ENCODE results near the gene NCKAP5.
A peak's percentile ranks its signal among the peaks of the same experiment; 100 is the strongest.
"Not testable (repeated sequence)": the region's sequence is repeated elsewhere in the genome, so short reads cannot be mapped to it uniquely, and the experiment has no call there.

NCKAP5 gene

DNA sequence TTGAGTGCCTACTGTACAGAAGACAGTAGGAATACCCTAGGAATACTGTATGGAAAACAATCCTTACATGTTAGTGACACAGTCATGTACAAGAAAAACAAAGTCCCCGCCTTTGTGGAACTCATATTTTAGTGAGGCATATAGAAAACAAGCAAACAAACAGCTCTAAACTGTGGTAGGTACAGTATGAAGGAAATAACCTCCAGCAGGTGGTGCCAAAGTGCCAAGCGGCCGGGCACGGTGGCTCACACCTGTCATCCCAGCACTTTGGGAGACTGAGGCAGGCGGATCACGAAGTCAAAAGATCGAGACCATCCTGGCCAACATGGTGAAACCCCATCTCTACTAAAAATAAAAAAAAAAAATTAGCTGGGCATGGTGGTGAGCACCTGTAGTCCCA, 48.6 kb downstream of the NCKAP5 start:
- not testable (repeated sequence) for DNase-seq

DNA sequence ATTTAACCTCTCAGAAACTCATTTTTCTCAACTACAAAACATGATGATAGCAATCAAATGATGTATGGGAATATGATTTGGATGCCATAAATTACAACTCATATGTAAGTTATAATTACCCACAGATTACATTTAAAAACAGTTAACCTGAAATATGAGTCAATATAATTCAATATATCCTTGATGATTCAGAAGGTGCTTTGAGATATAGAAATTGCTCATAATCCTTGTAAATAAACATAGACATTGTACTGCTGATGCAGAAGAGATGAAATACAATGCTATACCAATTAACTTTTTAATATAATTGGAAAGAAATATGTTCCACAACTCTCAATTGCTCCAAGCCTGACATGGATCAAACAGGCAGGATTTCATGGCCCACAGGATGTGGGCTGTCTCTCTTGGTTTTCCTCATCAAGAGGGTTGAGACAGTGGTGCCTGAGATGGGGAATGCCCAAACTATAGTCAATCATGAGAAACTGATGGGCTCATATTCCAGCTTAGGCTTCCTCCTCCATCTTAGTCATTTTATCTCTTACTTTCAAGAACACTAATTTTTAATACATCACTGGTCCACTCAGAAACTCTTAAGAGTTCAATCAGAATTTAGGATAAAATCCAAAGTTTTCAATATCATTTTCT, 49.4 kb downstream of the NCKAP5 start:
- no peak for DNase-seq

DNA sequence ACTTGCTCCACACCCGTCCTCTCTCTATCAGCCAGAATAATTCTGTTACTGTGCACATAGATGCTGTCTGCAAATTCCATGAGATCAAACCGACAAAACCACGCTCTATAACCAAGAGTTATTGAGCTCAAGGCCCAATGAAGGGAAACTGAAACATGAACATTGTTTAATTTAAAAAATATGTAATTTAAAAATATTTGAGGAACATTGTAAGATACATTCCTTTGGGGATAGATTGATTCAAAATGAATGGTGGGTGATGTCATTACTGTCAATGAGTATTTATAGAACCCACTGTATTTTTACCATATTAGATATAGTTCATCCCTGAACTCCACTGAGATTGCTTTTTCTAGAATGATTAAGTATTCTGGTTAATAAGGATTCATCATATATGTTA, 50.4 kb downstream of the NCKAP5 start:
- no peak for DNase-seq

DNA sequence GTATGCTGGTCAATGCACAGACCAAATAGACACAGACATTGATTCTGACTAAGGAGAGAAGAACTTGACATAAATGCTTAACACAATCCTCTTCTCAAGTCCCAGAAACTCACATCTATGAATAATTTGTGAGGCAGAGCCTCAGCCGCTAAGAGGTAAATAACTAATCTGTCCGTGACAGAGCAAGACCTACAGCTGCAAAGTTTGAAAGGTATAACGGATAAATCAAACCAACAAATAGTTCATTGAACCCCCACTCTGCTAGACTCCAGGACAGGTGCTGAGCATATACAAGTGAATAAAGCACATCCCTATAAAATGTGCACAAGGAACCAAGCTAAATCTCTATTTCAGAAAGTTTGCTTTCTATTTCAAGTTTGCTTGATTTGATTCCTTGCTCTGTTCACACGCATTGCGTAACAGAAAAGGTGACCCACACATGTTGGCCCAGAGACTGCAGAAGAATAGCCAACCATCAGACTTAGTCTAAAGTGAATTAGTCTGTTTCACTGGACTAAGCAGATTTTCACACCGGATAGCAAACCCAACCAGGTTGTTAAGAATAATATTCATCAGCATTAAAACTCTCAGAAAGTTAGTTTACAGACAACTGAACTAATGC, 51.7 kb downstream of the NCKAP5 start:
- no peak for DNase-seq

DNA sequence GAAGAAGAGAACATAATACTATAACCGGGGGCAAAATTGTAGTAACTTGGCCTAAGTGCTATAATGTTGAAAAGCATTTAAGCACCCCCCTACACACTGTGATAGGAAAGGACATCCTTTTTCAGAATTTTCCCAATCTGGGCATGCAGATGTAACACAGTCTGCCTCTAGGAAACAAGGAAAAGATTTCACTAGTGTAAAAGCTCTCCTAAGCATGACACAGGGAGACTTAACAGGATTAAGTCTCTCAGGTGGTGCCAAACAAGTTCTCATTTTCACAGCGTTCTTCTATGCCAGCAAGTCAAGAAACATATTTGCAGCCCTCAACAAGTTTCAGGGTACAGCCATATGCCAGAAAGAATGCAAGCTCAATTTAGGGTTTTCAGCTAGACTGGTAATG, 53.0 kb downstream of the NCKAP5 start:
- no peak for DNase-seq

DNA sequence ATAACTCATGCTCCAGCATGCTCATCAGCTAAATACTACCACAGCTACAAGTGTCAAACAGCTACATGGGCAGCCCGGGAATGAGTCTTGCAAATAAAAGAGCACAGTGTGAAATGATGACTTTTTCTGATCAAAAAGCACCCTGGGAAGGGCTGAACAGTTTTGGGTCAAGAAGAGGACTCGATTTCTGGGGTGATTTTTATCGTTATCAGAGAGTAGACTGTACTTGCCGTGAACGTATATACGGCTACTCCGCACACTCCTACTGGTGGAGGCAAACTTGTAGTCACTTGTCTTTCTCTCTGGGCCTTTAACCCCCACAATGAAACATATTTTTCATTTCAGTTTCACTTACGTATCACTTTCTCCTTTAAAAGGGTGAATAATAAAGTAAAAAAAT, 54.4 kb downstream of the NCKAP5 start:
- no peak for DNase-seq

DNA sequence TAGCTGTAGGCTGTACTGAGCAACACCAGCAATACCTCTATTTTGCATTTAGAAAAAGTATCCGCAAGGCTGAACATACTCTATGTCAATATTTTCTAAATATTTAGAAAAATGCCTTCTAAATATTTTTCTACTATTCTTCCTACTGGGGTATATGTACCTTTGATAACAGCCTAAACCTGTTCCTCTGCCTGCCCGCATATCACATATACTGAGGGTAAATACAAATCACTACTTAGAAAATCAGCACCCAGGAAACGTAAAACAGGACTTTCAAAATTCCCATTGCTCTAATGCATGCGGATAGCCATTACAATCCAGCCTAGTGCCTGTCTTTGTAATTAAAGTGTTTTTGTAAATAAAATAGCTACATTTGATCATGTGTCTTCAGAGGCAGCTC, 56.1 kb downstream of the NCKAP5 start:
- no peak for DNase-seq

DNA sequence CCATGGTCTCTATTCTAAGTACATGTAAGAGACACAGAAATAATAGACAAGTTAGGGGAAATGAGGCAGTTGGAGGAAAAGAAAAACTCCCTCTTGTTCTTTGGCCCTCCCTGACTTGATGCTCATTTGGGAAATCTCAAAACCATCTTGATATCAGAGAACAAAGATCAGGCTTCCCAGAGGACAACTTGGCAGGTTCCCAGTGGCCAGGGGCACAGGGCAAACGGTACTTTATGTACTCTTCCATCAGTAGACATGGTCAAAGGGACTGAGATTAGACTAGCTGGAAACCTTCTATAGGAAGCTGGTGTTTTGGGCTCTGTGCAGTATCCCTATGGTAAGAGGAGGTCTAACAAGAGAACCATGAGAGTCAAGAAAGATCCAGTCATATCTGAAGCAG, 56.6 kb downstream of the NCKAP5 start:
- no peak for DNase-seq

DNA sequence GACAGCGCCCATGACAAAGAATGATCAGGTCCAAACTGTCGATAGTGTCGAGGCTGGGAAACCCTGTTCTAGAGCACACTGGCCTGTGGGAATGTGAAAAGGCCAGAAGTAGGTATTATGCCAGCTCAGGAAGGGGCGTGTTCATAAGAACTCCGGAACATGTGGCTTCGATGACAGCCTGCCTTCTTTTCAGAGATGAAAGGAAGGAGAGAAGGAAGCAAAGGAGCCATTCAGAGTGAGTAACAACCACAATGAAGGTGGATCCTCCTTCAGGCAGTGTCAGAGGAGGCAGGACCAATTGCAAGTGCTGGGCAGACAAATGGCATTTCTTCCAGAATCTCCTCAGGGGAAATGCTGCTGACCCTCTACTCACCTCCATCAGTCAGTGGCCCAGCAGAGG, 58.5 kb downstream of the NCKAP5 start:
- DNase-seq: no peak

DNA sequence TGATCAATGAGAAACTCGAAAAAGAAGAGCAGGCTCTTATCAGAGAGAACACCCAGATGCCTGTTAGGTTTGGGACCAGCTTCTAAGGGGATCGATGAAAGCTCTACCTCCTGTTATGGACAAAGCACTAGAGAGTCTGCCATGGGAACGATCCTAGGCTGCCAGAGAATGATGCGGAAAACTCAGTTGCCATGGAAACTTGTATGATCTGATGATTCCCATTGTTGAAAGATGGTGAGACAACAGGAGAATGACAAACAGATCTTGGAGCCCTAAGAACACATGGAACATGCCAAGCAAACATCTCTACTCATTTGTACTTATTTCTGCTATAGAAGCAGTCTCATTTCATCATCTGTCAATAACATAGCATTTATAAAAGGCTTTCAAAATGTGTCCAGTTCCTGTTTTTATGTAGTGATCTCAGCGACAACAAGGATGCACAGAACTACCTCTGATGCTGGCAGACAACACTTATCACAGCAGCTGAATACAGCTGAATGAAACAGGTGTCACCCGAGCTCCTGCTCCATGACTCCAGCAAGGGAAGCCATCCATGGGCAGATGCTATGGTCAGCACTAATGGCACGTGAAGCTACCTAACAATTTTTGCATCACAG, 59.6 kb downstream of the NCKAP5 start:
- DNase-seq: no peak

DNA sequence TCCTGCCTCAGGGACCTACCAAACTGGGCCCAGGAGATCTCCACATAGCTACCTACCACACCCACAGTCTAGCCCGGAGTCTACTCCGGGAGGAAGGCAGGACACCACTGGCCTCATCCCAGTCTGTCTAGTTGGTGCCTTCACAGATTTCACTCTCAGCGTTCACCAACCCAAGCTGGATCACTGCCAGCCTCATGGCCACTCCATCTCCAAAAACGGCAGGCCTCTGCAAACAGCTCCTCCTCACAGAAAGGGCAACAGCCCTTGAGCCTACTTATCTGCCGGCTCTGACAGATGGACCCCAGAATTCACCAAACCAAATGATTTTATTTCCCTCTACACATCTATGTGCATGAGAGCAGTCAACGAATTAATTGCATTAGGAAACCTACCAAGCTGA, 61.3 kb downstream of the NCKAP5 start:
- no peak for DNase-seq

DNA sequence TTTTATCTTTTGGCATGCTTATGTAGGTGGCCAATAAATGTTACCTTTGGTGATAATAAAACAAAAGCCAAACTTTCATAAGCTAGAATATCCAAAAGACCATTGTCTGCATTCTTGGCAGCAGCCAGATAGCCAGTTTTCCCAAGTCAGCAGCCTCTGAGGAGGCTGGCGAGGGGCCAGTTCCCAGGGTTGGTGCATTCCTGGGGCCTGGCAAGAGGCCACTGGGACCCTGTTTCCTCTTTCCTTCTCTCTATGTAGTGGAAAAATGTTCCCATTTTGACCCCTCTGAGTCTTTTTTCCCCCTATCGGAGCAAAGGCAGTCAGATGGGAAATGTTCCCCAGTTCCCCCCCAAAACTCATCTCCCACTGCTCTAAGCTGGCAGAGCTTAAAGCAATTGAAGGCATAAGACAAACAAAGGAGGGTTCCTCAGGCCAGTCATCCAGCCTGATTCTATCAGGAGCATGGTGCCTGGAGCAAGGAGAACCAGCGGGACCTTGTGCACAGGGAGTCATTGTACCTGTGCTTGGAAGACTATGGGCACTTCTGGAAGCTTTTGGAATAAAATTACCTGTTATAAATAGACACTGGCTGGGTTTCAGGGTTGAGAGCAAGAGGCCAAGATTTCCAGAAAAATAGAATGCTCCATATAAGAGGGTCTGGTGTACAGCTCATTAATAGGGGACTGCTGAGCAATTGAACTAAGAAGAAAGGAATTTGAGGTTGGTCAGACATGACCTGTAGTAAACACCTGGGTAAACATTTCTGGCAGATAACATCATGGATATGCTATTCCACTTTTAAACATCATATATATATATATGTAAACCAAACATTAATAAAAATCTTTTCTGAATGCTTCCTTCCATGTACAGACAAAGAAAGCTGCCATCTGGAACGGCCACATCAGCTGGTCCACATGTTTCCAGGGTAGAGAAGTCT, 63.4 kb downstream of the NCKAP5 start:
- no peak for DNase-seq

DNA sequence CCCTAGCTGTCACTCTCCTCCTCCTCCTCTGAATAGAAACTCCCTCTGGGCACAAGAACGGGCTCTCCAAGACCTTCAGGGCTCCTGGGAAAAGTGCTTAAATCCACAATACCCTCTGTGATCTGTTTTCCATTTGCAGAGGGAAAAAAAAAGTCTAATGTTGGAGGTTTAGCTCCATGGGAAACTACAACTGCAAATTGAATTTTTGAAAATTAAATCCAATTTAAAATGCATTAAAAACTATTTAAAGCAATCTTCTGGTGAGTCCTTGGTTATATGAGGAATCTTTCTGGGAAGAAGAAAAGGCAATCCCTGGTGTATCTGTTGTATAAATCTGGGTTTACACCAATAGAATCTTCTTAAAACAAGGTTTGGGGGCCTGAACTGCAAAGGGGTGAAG, 64.3 kb downstream of the NCKAP5 start:
- no peak for DNase-seq

DNA sequence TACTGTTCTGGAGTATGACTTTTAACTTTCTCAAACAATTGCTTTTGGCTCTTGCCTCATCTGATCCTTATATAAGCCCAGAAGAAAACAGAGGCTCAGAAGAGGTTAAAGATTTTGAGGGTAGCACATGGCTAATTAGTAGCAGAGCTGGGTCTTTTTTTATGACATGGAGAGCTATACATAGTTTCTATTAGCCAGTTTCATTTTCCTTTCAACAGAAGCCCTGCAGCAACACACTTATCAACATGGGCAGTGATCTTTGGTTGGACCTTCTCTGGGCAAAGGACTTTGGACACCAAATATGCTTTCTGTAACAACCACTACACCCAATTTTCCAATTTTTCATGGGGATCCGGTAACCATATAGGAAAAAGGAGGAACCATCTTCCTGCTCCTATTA, 64.9 kb downstream of the NCKAP5 start:
- no peak for DNase-seq

DNA sequence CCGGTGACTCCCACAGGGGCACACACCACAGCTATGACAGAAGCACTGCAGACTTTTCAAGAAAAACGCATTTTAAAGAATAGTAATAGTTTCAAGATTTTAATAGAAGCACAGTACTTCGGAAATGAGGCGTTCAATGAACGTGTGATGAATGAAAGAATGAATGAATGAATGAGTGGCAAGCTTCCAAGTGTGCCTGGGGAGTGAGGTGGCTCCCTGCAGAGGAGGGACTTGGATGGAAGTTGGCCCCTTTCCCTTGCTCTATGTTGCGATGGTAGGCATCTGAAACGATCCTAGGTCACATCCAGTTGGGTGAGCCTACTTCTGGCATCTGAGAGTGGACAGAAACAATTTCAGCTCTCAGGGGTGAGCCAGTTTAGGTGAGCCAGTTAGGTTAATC, 65.6 kb downstream of the NCKAP5 start:
- DNase-seq: no peak

DNA sequence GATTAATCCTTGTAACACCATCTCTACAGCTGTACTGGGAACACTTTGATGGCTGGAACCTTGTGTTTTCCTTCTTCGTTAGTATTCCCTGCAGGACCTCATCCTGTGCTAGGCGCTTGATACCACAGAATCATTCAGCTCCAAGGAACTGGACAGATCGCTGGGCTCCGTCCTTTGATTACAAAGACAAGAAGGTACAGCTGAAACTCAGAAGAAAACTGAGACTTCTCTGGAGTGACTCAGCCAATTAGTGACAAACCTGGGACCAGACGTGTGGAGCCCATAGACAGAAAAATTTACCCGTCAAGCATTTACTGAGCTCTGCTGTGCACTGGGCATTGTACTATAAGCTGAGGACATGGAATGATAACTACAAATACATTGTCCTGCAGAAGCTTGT, 67.3 kb downstream of the NCKAP5 start:
- DNase-seq: peak; percentile 54

DNA sequence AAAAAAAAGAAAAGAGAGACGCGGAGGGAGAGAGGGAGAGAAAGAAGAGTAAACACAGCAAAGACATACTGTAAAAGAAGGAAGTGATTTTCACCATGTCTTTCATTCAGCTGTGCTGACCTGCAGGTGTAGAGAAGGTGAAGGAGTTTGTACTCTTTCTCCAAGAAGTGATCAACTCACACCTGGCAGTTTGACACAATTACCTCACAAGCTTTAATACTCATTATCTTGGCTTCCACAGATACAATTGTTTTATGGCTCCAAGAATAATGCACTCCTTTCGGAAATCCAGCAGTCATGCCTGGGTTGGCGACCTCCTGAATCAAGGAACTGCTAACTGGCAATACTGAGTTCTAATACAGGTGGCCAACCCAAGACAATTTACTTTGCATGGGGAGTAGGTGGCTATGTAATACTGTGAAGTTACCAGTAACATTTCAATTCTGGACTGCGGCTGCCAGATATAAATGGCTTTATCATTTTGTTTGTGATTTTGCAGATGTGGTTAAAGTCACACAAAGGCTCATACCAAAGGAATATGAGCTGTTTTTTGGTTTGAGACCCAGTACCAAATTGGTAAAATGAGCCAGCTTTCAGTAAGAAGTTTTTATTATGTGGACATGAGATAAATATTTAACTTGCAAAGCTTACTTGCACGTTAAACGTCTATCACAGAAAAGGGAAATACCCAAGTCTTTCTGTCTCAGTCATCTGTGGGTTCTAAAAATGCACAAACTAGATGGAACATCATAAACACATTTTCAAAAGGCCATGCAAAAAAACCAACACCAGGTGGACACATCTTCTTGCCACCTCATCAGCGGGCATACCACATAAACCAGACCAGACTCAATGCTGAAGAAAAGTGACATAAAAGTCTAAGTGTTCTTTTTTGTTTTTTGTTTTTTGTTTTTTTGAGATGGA, 69.3 kb downstream of the NCKAP5 start:
- no peak for DNase-seq

DNA sequence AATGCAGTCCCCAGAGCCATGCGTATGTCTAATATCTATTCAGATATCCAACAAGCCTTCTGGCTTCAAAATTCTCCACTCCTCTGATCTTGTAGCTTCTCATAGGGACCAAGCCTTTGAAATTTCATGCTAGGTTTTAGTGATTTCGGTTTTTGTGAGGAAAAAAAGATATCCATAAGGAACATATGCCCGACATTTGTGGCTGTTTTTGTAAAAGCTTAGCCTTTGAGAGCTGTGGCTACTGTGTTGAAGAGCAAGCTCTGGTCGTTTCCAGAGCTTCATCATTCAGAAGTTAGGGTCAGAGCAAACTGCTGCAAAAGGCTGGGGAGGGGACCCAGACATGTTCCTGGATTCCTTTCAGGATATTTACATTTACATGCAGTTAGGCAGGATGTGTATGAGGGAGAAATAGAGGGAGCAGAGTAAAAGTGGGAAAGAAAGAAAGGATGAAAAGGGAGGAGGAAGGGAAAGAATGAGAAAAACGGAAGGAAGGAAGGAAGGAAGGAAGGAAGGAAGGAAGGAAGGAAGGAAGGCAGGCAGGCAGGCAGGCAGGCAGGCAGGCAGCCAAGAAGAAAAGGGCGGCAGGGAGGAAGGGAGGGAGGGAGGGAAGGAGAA, 70.2 kb downstream of the NCKAP5 start:
- no peak for DNase-seq

DNA sequence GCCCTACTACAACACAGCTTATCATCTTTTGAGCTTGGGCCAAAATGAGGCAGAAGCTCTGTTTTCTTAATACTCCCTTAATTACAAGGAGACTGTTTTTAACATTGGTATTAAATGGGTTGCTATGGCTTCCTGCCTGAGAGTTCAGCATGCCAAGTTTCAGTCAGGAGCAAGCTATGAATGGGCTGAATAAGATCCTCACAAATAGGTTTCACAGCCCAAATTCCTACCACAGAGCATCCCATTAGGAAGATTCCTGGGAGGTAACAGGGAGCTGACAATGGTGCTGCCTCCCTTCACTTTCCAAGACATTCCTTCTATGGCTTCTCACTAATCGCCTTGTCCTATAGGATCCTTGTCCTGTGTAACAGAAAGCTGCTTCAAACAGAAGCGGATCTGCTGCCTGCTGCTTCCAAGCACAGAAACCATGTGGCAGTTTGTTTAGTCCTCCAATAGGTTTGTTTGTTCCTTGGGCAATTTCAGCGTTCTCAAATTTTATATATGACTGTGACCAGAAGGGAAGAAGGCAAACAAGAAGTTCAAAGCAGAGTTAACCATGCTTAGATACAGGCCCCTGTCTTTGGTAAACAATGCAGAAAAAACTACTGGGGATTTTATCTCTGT, 70.9 kb downstream of the NCKAP5 start:
- DNase-seq: peak; percentile 59

DNA sequence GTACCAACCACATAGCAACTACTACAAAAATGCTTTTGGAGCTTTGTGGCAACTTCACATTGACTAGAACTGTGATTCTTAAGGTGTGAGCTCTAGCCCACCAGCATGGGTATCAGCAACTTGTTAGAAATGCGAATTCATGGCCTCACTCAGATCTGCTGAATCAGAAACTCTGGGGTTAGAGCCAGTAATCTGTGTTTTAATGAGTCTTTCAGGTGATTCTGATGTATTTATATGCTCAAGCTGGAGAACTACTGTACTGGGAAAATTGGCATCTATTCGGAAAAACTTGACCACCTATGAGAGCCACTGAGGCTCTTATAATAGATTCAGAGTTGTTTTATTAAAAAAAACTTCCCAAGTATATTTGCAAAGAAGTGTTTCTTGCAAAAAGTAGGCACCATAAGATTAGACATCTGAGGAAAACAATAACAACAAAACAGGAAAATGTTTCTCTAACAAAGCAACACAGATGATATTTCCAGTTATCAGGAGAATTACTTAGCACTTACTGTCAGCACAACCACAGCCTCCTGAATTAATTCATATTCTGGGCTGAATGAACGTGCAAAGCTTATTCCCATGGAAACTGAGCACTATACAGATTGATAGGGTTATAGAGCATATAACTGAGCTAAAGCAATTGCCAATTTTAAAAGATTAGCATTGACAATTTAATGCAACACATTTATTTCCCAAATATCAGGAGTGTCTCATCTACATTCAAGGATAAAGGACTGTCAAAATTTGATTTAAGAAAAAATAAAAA, 71.6 kb downstream of the NCKAP5 start:
- no peak for DNase-seq

DNA sequence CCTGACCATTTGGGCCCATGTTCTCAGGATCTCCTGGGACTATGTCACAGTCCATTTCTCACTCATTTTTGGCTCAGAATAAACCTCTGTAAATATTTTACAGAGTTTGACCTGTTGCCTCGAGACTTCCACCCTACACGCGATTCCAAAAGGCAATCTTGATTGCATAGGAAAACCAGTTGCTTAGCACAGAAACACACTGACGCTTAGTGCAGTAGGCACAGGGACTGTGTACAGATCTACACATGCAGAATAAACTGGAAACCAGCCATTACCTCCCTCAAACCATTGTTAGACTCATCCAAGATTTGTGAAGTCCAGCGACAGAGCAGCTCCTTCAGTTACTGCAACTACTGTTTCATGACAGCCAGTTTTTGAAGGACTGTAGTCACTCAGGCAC, 73.0 kb downstream of the NCKAP5 start:
- no peak for DNase-seq
